CD14-positive monocyte (primary cell): ENCODE measurements around the gene SLC22A12. TPM values are rescaled to one million over a fixed set of nuclear protein-coding genes. Genes with fewer than 3 reads are reported as not detected.
A peak's percentile ranks its signal among the peaks of the same experiment; 100 is the strongest.

Experiments used
- DNase-seq, 3 donors: peaks; one replicate each; pipeline ENCODE4 v3.0.0-alpha.2; 2011 to 2022
- H2AFZ ChIP-seq: 2 replicates; pipeline ENCODE4 v1.6.0; 2012; ENCODE audit warnings: mild to moderate bottlenecking, low read depth, low read length, inconsistent platforms; ENCODE audit not compliant: insufficient read depth, poor library complexity, severe bottlenecking
- H3K27ac ChIP-seq, 2 donors: 1 replicate in 1 of 2; 2 replicates in 1 of 2; pipeline ENCODE4 v1.5.1; 2012 to 2013; ENCODE audit warnings: low read length in 2 of 2, control low read depth in 1 of 2, inconsistent platforms in 1 of 2, low read depth in 1 of 2, mild to moderate bottlenecking in 1 of 2
- H3K27me3 ChIP-seq, 2 donors: one replicate each; pipeline versions ENCODE4 v1.6.0 to v1.6.1; 2011 to 2013; ENCODE audit warnings: low read length in 2 of 2; ENCODE audit not compliant: control insufficient read depth in 2 of 2, insufficient read depth in 2 of 2
- H3K36me3 ChIP-seq, 2 donors: replicated peaks in 1 of 2; 1 replicate in 1 of 2; 2 replicates in 1 of 2; pipeline versions ENCODE4 v1.5.1 to v1.6.1; 2012 to 2013; ENCODE audit warnings: low read length in 2 of 2, control low read depth in 1 of 2, inconsistent platforms in 1 of 2, mild to moderate bottlenecking in 1 of 2; ENCODE audit not compliant: insufficient read depth in 2 of 2, control insufficient read depth in 1 of 2
- H3K4me1 ChIP-seq, 2 donors: 1 replicate in 1 of 2; 2 replicates in 1 of 2; pipeline versions ENCODE4 v1.5.1 to v1.6.1; 2012 to 2013; ENCODE audit warnings: low read length in 2 of 2, control low read depth in 1 of 2, inconsistent platforms in 1 of 2, mild to moderate bottlenecking in 1 of 2, moderate library complexity in 1 of 2; ENCODE audit not compliant: insufficient read depth in 2 of 2, control insufficient read depth in 1 of 2
- H3K4me2 ChIP-seq: replicated peaks from 2 replicates; pipeline ENCODE3; 2012; ENCODE audit warnings: low read length, moderate library complexity, mild to moderate bottlenecking; ENCODE audit not compliant: poor library complexity, severe bottlenecking; ENCODE audit errors: extremely low read depth
- H3K4me3 ChIP-seq, 3 experiments: fragments of 200-600 bp in 1 of 3; sonication (generic) in 1 of 3; replicated peaks in 1 of 3; 1 replicate in 2 of 3; 2 replicates in 1 of 3; pipeline ENCODE4 v1.5.1; 2011 to 2013; ENCODE audit warnings: low read length in 3 of 3, mild to moderate bottlenecking in 3 of 3, control low read depth in 2 of 3, low read depth in 2 of 3, inconsistent platforms in 1 of 3, moderate library complexity in 1 of 3
- H3K79me2 ChIP-seq: 2 replicates; pipeline ENCODE4 v1.6.0; 2012; ENCODE audit warnings: mild to moderate bottlenecking, control low read depth, inconsistent platforms, low read length, moderate library complexity; ENCODE audit not compliant: insufficient read depth
- H3K9ac ChIP-seq: 2 replicates; pipeline ENCODE4 v1.6.0; 2017; ENCODE audit warnings: low read length, mild to moderate bottlenecking; ENCODE audit not compliant: insufficient read depth, poor library complexity, severe bottlenecking
- H3K9me3 ChIP-seq, 2 donors: replicated peaks in 1 of 2; 1 replicate in 1 of 2; 2 replicates in 1 of 2; pipeline versions ENCODE4 v1.5.1 to v1.6.1; 2012 to 2013; ENCODE audit warnings: low read length in 2 of 2, control low read depth in 1 of 2; ENCODE audit not compliant: control insufficient read depth in 1 of 2, insufficient read depth in 1 of 2
- H4K20me1 ChIP-seq: 2 replicates; pipeline ENCODE4 v1.6.0; 2012; ENCODE audit warnings: mild to moderate bottlenecking, low read length, control low read depth, moderate library complexity; ENCODE audit not compliant: insufficient read depth
- H3K27ac Mint-ChIP-seq, 7 donors: one replicate each; pipeline ENCODE4 v1.8.0; 2020; ENCODE audit warnings: mild to moderate bottlenecking in 7 of 7, mixed read lengths in 7 of 7, moderate library complexity in 6 of 7, inconsistent platforms in 2 of 7
- H3K27me3 Mint-ChIP-seq, 3 donors: one replicate each; pipeline ENCODE4 v1.8.0; 2021 to 2022; ENCODE audit warnings: low read depth in 3 of 3, mild to moderate bottlenecking in 3 of 3, mixed read lengths in 3 of 3, moderate library complexity in 3 of 3, inconsistent platforms in 1 of 3
- H3K36me3 Mint-ChIP-seq, 2 donors: one replicate each; pipeline ENCODE4 v1.8.0; 2020; ENCODE audit warnings: mixed read lengths in 2 of 2, inconsistent platforms in 1 of 2, mild to moderate bottlenecking in 1 of 2
- H3K4me1 Mint-ChIP-seq: one replicate; pipeline ENCODE4 v1.8.0; 2020; ENCODE audit warnings: mild to moderate bottlenecking, mixed read lengths
- H3K4me3 Mint-ChIP-seq, 2 donors: one replicate each; pipeline ENCODE4 v1.8.0; 2020; ENCODE audit warnings: mild to moderate bottlenecking in 2 of 2, mixed read lengths in 2 of 2, moderate library complexity in 1 of 2
- H3K9me3 Mint-ChIP-seq, 7 donors: one replicate each; pipeline ENCODE4 v1.8.0; 2020 to 2022; ENCODE audit warnings: mixed read lengths in 7 of 7, mild to moderate bottlenecking in 6 of 7, moderate library complexity in 6 of 7, inconsistent platforms in 2 of 7
- WGBS: methylation state at CpG from one replicate; pipeline ENCODE4 v1.1.5; 2013; ENCODE audit warnings: missing lambda C conversion rate; ENCODE audit not compliant: insufficient coverage; 5-methylcytosine and 5-hydroxymethylcytosine counted together
- intact Hi-C, 2 donors: fragments of 100-400 bp; cut with micrococcal nuclease; formaldehyde crosslinking; loops; one replicate each; pipeline versions ENCODE4 v1.15.0 to v1.15.1; 2023
- polyA plus RNA-seq, 3 donors: library from polyadenylated mRNA; depleted of rRNA in 1 of 3; unstranded in 2 of 3; stranded (reverse) in 1 of 3; fragments of 300-500 nt in 2 of 3; fragments of >200 nt in 1 of 3; fragmentation: Illumina TruSeq in 2 of 3; gene quantifications; 1 replicate in 2 of 3; 2 replicates in 1 of 3; pipeline ENCODE4 v1.2.3, GENCODE V29; 2012 to 2021
- TF ChIP-seq, protein P1 (sequence below): fragments of 200-600 bp; IDR thresholded peaks from one replicate; pipeline ENCODE4 v1.8.0; 2022; ENCODE audit warnings: antibody characterized with exemption, mild to moderate bottlenecking

The SLC22A12 gene
- polyA plus RNA-seq, 3 donors = not detected

DNA sequence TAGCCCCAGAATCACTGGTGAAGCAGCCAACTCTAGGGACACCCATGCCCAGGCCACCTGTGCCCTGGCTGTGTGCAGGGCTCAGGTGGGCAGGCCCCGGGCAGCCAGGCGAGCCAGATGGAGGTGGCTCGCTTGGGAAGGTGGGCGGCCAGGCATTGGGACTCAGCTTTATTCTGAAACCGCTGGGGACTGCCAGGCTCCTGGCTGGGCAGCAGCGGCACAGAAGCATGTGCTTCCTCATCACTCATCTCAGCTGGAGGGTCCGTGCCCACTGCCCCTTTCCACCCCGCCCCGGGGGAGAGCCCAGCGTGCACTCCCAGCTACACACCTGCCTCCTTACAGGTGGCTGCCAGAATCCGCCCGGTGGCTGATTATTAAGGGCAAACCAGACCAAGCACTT, 27.1 kb upstream of the SLC22A12 start:
- no peaks in the 10 kb centered on the region for H3K9me3 ChIP-seq
- no peaks in the 10 kb centered on the region for H3K79me2 ChIP-seq
- no peak overlapping the region for H3K4me2 ChIP-seq
- no peak overlapping the region for H3K9ac ChIP-seq
- WGBS = 96% methylated on average over 7 of the region's 12 CpGs
- DNase-seq = no peak
- Mint-ChIP-seq H3K27me3 (peaks cover 1 to 3% (median 2%) of the 10 kb centered on the region in 3 donors), H3K9me3 (peaks cover 0 to 2% (median 0%) of the 10 kb centered on the region in 7 donors), H3K4me3 (no peak overlapping the region), H3K36me3 (no peaks in the 10 kb centered on the region), H3K27ac (no peak overlapping the region), H3K4me1 (no peaks in the 10 kb centered on the region)
- no peak overlapping the region for H3K4me3 ChIP-seq
- no peak overlapping the region for H2AFZ ChIP-seq
- H4K20me1 ChIP-seq = no peaks in the 10 kb centered on the region
- intact Hi-C loops = no loop called here
- H3K27ac ChIP-seq = no peak overlapping the region
- H3K36me3 ChIP-seq = no peaks in the 10 kb centered on the region
- TF ChIP-seq, protein P1, sequence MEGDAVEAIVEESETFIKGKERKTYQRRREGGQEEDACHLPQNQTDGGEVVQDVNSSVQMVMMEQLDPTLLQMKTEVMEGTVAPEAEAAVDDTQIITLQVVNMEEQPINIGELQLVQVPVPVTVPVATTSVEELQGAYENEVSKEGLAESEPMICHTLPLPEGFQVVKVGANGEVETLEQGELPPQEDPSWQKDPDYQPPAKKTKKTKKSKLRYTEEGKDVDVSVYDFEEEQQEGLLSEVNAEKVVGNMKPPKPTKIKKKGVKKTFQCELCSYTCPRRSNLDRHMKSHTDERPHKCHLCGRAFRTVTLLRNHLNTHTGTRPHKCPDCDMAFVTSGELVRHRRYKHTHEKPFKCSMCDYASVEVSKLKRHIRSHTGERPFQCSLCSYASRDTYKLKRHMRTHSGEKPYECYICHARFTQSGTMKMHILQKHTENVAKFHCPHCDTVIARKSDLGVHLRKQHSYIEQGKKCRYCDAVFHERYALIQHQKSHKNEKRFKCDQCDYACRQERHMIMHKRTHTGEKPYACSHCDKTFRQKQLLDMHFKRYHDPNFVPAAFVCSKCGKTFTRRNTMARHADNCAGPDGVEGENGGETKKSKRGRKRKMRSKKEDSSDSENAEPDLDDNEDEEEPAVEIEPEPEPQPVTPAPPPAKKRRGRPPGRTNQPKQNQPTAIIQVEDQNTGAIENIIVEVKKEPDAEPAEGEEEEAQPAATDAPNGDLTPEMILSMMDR = no peak
- no peaks in the 10 kb centered on the region for H3K27me3 ChIP-seq
- no peaks in the 10 kb centered on the region for H3K4me1 ChIP-seq

DNA sequence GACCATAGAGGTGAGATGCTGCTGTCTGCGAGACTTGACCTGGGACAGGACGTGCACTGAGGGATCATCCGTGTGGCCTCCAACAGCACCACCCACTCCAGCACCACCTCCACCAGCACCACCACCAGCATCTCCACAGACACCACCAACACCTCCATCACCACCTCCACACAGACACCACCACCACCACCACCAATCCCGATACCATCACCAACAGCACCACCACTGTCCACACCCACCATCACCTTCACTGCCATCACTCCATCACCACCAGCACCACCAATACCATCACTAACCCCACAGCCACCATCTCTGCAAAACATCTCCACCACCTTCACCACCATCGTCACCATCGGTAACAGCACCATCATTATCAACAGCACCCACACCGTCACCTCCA, 26.6 kb upstream of the SLC22A12 start:
- intact Hi-C loops = no loop called here
- Histone ChIP-seq H3K79me2 (no peaks in the 10 kb centered on the region), H3K9ac (no peak overlapping the region), H3K27me3 (no peaks in the 10 kb centered on the region), H3K4me1 (no peaks in the 10 kb centered on the region), H3K4me3 (no peak overlapping the region), H3K9me3 (no peaks in the 10 kb centered on the region), H2AFZ (no peak overlapping the region), H3K36me3 (no peaks in the 10 kb centered on the region), H3K4me2 (no peak overlapping the region), H3K27ac (no peak overlapping the region), H4K20me1 (no peaks in the 10 kb centered on the region)
- WGBS = 95% methylated on average over 4 of the region's 7 CpGs
- Mint-ChIP-seq H3K9me3 (peaks cover 0 to 2% (median 0%) of the 10 kb centered on the region in 7 donors), H3K4me1 (no peaks in the 10 kb centered on the region), H3K4me3 (no peak overlapping the region), H3K36me3 (no peaks in the 10 kb centered on the region), H3K27ac (peak overlapping the region in 1 of 7 donors; percentile 0), H3K27me3 (peaks cover 1 to 3% (median 2%) of the 10 kb centered on the region in 3 donors)
- no peak for DNase-seq
- TF ChIP-seq, protein P1 = no peak
